Measurements from ENCODE around the gene CENPI.

DNA sequence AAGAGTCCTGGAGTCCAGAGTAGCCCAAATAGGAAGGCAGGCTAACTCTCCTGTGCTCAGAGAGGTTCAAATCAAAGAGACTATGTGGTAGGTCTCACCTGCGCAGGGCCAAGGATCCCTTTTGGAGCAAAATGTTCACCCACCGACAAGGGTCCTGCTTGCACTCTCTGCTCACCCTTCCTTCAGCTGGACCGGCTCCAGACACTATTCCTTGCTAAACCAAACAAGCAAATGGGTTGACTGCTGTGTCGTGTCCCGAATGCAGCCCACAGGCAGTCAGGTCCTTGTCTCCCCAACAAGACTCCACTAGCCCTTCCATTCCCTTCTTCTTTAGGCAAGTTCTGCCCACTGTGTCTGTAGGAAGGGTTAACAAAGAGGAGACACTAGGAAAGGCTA is 46.9 kb upstream of the CENPI start:
- TF ChIP-seq, protein P1, sequence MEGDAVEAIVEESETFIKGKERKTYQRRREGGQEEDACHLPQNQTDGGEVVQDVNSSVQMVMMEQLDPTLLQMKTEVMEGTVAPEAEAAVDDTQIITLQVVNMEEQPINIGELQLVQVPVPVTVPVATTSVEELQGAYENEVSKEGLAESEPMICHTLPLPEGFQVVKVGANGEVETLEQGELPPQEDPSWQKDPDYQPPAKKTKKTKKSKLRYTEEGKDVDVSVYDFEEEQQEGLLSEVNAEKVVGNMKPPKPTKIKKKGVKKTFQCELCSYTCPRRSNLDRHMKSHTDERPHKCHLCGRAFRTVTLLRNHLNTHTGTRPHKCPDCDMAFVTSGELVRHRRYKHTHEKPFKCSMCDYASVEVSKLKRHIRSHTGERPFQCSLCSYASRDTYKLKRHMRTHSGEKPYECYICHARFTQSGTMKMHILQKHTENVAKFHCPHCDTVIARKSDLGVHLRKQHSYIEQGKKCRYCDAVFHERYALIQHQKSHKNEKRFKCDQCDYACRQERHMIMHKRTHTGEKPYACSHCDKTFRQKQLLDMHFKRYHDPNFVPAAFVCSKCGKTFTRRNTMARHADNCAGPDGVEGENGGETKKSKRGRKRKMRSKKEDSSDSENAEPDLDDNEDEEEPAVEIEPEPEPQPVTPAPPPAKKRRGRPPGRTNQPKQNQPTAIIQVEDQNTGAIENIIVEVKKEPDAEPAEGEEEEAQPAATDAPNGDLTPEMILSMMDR (conservative IDR thresholded peaks at IDR 0.05 in 1 of 2, IDR thresholded peaks at IDR 0.05 in 1 of 2; ENCODE audit: extremely low read depth in 1 of 2, insufficient read depth in 1 of 2, low read depth in 1 of 2, low read length in 2 of 2), result no peak
- TF ChIP-seq EZH2 (IDR thresholded peaks at IDR 0.05; ENCODE audit: borderline replicate concordance, low read length), result no peak
